Effector memory CD4-positive, alpha-beta T cell (primary cell): Measurements from ENCODE around the gene CSNK1G2.

ENCODE experiments used
- DNase-seq, 3 donors: peaks; one replicate each; pipeline ENCODE4 v3.0.0-alpha.2; 2020
- H3K27ac ChIP-seq: 2 replicates; pipeline ENCODE4 v1.7.0; 2013; ENCODE audit warnings: mild to moderate bottlenecking, low read length, moderate library complexity; ENCODE audit not compliant: insufficient read depth, poor library complexity, severe bottlenecking
- H3K27me3 ChIP-seq: replicated peaks from 2 replicates; pipeline ENCODE4 v1.7.0; 2013; ENCODE audit warnings: mild to moderate bottlenecking, low read length; ENCODE audit not compliant: insufficient read depth, control insufficient read depth, poor library complexity, severe bottlenecking
- H3K36me3 ChIP-seq: 2 replicates; pipeline ENCODE4 v1.7.0; 2013; ENCODE audit warnings: mild to moderate bottlenecking, low read length, moderate library complexity; ENCODE audit not compliant: control insufficient read depth, insufficient read depth
- H3K4me1 ChIP-seq: 2 replicates; pipeline ENCODE4 v1.7.0; 2013; ENCODE audit warnings: low read length, mild to moderate bottlenecking; ENCODE audit not compliant: control insufficient read depth, insufficient read depth, poor library complexity, severe bottlenecking
- H3K4me3 ChIP-seq: 2 replicates; pipeline ENCODE4 v1.7.0; 2013; ENCODE audit warnings: low read length, low read depth, mild to moderate bottlenecking; ENCODE audit not compliant: insufficient read depth, poor library complexity, severe bottlenecking
- H3K9me3 ChIP-seq: 2 replicates; pipeline ENCODE4 v1.7.0; 2013; ENCODE audit warnings: mild to moderate bottlenecking, low read length, moderate library complexity; ENCODE audit not compliant: control insufficient read depth
- total RNA-seq, 3 donors: gene quantifications; one replicate each; lab custom pipeline; 2026; lab: John Stamatoyannopoulos, UW

CSNK1G2 gene
- total RNA-seq: 141 to 220 (median 179) reads per million in 3 donors

- no peak for DNase-seq
- Histone ChIP-seq H3K4me1 (peaks cover 38% of the 10 kb centered on the region), H3K9me3 (no peaks in the 10 kb centered on the region), H3K36me3 (no peaks in the 10 kb centered on the region), H3K27me3 (no peaks in the 10 kb centered on the region), H3K4me3 (peak within 1 kb of the TSS; percentile 84), H3K27ac (peak within 1 kb of the TSS; percentile 99)
Observed at GRCh38 chr19:1941146-1942077, at the start of gene CSNK1G2. CSNK1G2 (plus strand) TSS chr19:1941172; CDS start chr19:1969773, 28,601 bp downstream.

- no peak for DNase-seq
- H3K27ac ChIP-seq: no peak overlapping the region
- peaks cover 16% of the 10 kb centered on the region for H3K4me1 ChIP-seq
- no peak overlapping the region for H3K4me3 ChIP-seq
- H3K27me3 ChIP-seq: no peaks in the 10 kb centered on the region
- H3K36me3 ChIP-seq: no peaks in the 10 kb centered on the region
- no peaks in the 10 kb centered on the region for H3K9me3 ChIP-seq
Observed at GRCh38 chr19:1893791-1894190, 47.2 kb upstream of the CSNK1G2 start.

GRCh38 chr19:1896508-1896907, 44.5 kb upstream of the CSNK1G2 start:
- Histone ChIP-seq H3K9me3 (no peaks in the 10 kb centered on the region), H3K4me1 (peaks cover 16% of the 10 kb centered on the region), H3K27ac (no peak overlapping the region), H3K4me3 (no peak overlapping the region), H3K27me3 (no peaks in the 10 kb centered on the region), H3K36me3 (no peaks in the 10 kb centered on the region)
- DNase-seq: no peak

- no peak for DNase-seq
- no peak overlapping the region for H3K27ac ChIP-seq
- H3K4me1 ChIP-seq: no peaks in the 10 kb centered on the region
- H3K9me3 ChIP-seq: no peaks in the 10 kb centered on the region
- no peaks in the 10 kb centered on the region for H3K36me3 ChIP-seq
- no peak overlapping the region for H3K4me3 ChIP-seq
- no peaks in the 10 kb centered on the region for H3K27me3 ChIP-seq
Observed at GRCh38 chr19:1901940-1902404, 39.0 kb upstream of the CSNK1G2 start.

GRCh38 chr19:1902923-1903322, 38.0 kb upstream of the CSNK1G2 start:
- DNase-seq: no peak
- H3K4me3 ChIP-seq: no peak overlapping the region
- H3K27ac ChIP-seq: no peak overlapping the region
- no peaks in the 10 kb centered on the region for H3K27me3 ChIP-seq
- no peaks in the 10 kb centered on the region for H3K9me3 ChIP-seq
- no peaks in the 10 kb centered on the region for H3K36me3 ChIP-seq
- H3K4me1 ChIP-seq: no peaks in the 10 kb centered on the region

- Histone ChIP-seq H3K4me1 (peaks cover 6% of the 10 kb centered on the region), H3K9me3 (no peaks in the 10 kb centered on the region), H3K27me3 (no peaks in the 10 kb centered on the region), H3K4me3 (no peak overlapping the region), H3K36me3 (no peaks in the 10 kb centered on the region), H3K27ac (peak overlapping the region; percentile 84)
- DNase-seq: no peak
Observed at GRCh38 chr19:1904860-1905109, 36.2 kb upstream of the CSNK1G2 start.

GRCh38 chr19:1905110-1905862, 35.7 kb upstream of the CSNK1G2 start, which contains the start of the genes ADAT3 and SCAMP4:
ADAT3 (plus strand) TSS chr19:1905399; CDS start chr19:1912048, 6,649 bp downstream.
SCAMP4 (plus strand) TSS chr19:1905399; CDS start chr19:1915020, 9,621 bp downstream.
- Histone ChIP-seq H3K27me3 (no peaks in the 10 kb centered on the region), H3K4me1 (peaks cover 6% of the 10 kb centered on the region), H3K36me3 (no peaks in the 10 kb centered on the region), H3K27ac (peak within 1 kb of the TSS; percentile 84), H3K4me3 (peak within 1 kb of the TSS; percentile 65), H3K9me3 (no peaks in the 10 kb centered on the region)
- peak; percentile 93 to 95 (median 94) for DNase-seq

- no peak for DNase-seq
- no peaks in the 10 kb centered on the region for H3K36me3 ChIP-seq
- peak overlapping the region; percentile 65 for H3K4me3 ChIP-seq
- no peaks in the 10 kb centered on the region for H3K27me3 ChIP-seq
- peak overlapping the region; percentile 84 for H3K27ac ChIP-seq
- peaks cover 6% of the 10 kb centered on the region for H3K4me1 ChIP-seq
- no peaks in the 10 kb centered on the region for H3K9me3 ChIP-seq
Observed at GRCh38 chr19:1905863-1906375, 35.1 kb upstream of the CSNK1G2 start.

- no peak overlapping the region for H3K27ac ChIP-seq
- no peak overlapping the region for H3K4me3 ChIP-seq
- H3K9me3 ChIP-seq: no peaks in the 10 kb centered on the region
- H3K36me3 ChIP-seq: peaks cover 3% of the 10 kb centered on the region
- no peak for DNase-seq
- H3K27me3 ChIP-seq: no peaks in the 10 kb centered on the region
- H3K4me1 ChIP-seq: peaks cover 6% of the 10 kb centered on the region
Observed at GRCh38 chr19:1906985-1907562, 33.9 kb upstream of the CSNK1G2 start.
